ENCODE measurements around the gene KLHL30. TPM values are rescaled to one million over a fixed set of nuclear protein-coding genes. Genes with fewer than 3 reads are reported as not detected.
A peak's percentile ranks its signal among the peaks of the same experiment; 100 is the strongest.

Gene KLHL30
- total and polyA plus RNA-seq, 2 donors (not counting 1 experiment from before 2014, with no cell fraction given) = 1.2 to 1.6 TPM

DNA sequence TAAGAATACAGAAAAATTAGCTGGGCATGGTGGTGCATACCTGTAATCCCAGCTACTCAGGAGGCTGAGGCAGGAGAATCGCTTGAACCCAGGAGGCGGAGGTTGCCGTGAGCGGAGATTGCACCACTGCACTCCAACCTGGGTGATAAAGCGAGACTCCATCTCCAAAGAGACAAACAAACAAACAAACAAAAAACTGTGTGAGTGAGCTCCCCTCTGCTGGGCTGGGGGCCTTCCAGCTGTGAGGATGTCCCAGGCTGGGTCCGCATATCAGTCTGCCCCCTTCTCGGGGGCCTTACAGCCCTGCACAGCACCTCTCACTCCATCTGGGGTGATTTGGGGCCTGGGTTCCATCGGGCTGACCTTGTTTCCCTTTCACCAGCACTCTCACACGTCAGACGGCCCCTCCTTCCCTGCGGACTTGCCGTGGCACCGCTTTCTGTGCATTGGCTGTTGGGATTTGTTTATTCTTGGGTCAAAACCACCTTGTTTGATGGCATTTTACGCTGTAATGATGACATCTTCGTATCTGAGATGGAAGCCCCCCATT is 2.8 kb upstream of the KLHL30 start:
- no peak overlapping the region for H3K27ac ChIP-seq (ENCODE audit: insufficient read depth, low read length)
- H3K9me3 ChIP-seq (ENCODE audit: control insufficient read depth, insufficient read depth, low read depth, low read length) = no peaks in the 10 kb centered on the region
- DNase-seq (ENCODE audit: low read depth in 2 of 2) = no peak
- H3K9ac ChIP-seq (ENCODE audit: insufficient read depth, low read length) = no peak overlapping the region
- H3K79me2 ChIP-seq (ENCODE audit: control insufficient read depth, insufficient read depth, low read length) = no peaks in the 10 kb centered on the region
- H4K20me1 ChIP-seq (ENCODE audit: control insufficient read depth, extremely low read depth, insufficient read depth, low read length) = no peaks in the 10 kb centered on the region
- H3K27me3 ChIP-seq (ENCODE audit: control insufficient read depth, insufficient read depth, low read length) = no peaks in the 10 kb centered on the region
- peaks cover 8% of the 10 kb centered on the region for H3K4me1 ChIP-seq (ENCODE audit: control insufficient read depth, extremely low read depth, insufficient read depth, low read length)
- H3K36me3 ChIP-seq (ENCODE audit: control insufficient read depth, insufficient read depth, low read length) = no peaks in the 10 kb centered on the region
- no peak for TF ChIP-seq EZH2 (IDR thresholded peaks at IDR 0.05; ENCODE audit: low read length, missing control alignments)
- TF ChIP-seq, protein P1, sequence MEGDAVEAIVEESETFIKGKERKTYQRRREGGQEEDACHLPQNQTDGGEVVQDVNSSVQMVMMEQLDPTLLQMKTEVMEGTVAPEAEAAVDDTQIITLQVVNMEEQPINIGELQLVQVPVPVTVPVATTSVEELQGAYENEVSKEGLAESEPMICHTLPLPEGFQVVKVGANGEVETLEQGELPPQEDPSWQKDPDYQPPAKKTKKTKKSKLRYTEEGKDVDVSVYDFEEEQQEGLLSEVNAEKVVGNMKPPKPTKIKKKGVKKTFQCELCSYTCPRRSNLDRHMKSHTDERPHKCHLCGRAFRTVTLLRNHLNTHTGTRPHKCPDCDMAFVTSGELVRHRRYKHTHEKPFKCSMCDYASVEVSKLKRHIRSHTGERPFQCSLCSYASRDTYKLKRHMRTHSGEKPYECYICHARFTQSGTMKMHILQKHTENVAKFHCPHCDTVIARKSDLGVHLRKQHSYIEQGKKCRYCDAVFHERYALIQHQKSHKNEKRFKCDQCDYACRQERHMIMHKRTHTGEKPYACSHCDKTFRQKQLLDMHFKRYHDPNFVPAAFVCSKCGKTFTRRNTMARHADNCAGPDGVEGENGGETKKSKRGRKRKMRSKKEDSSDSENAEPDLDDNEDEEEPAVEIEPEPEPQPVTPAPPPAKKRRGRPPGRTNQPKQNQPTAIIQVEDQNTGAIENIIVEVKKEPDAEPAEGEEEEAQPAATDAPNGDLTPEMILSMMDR (conservative IDR thresholded peaks at IDR 0.05 in 1 of 2, IDR thresholded peaks at IDR 0.05 in 1 of 2; ENCODE audit: low read depth in 1 of 2, low read length in 2 of 2) = no peak
- H3K4me3 ChIP-seq (replicated peaks in 1 of 4; ENCODE audit: control extremely low read depth in 1 of 4, insufficient read depth in 1 of 4, low read depth in 3 of 4, low read length in 4 of 4) = no peak overlapping the region
- no peak overlapping the region for H3K4me2 ChIP-seq (ENCODE audit: extremely low read depth, insufficient read depth, low read length)
- no peak overlapping the region for H2AFZ ChIP-seq (ENCODE audit: low read length)

DNA sequence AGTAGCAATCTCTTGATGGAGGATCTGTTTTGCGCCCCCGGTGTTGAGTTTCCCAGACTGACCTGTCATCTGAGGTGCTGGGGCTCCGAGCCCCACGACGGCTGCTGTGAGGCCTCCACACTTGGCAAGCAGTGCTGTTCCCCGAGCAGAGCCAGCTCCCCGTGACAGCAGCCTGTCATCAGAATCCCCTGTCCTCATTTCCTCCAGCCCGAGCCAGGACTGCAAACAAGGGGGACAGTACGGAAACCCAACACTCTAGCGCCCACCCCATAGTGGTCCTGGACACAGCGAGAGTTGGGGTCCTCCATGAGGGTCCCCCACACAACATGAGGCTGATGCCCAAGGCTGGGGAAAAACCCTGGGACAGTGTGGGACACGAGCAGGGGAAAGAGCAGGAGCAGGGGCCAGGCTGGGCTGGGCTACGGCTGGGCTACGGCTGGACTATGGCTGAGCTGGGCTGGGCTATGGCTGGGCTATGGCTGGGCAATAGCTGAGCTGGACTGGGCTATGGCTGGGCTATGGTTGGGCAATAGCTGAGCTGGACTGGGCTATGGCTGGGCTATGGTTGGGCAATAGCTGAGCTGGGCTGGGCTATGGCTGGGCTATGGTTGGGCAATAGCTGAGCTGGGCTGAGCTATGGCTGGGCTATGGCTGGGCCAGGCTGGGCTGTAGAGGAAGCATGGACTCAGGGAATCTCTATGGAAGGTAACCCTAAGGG is 1.5 kb upstream of the KLHL30 start:
- Histone ChIP-seq H3K9ac (ENCODE audit: insufficient read depth, low read length) (no peak overlapping the region), H3K27ac (ENCODE audit: insufficient read depth, low read length) (no peak overlapping the region), H4K20me1 (ENCODE audit: control insufficient read depth, extremely low read depth, insufficient read depth, low read length) (no peaks in the 10 kb centered on the region), H3K4me3 (replicated peaks in 1 of 4; ENCODE audit: control extremely low read depth in 1 of 4, insufficient read depth in 1 of 4, low read depth in 3 of 4, low read length in 4 of 4) (peak overlapping the region in 1 of 4 experiments; percentile 27), H3K9me3 (ENCODE audit: control insufficient read depth, insufficient read depth, low read depth, low read length) (no peaks in the 10 kb centered on the region), H3K4me1 (ENCODE audit: control insufficient read depth, extremely low read depth, insufficient read depth, low read length) (peaks cover 12% of the 10 kb centered on the region), H3K4me2 (ENCODE audit: extremely low read depth, insufficient read depth, low read length) (peak overlapping the region; percentile 33), H3K27me3 (ENCODE audit: control insufficient read depth, insufficient read depth, low read length) (no peaks in the 10 kb centered on the region), H3K36me3 (ENCODE audit: control insufficient read depth, insufficient read depth, low read length) (no peaks in the 10 kb centered on the region), H3K79me2 (ENCODE audit: control insufficient read depth, insufficient read depth, low read length) (no peaks in the 10 kb centered on the region), H2AFZ (ENCODE audit: low read length) (peak overlapping the region; percentile 54)
- peak; percentile 9 to 89 for DNase-seq (ENCODE audit: low read depth in 2 of 2)
- no peak for TF ChIP-seq EZH2 (IDR thresholded peaks at IDR 0.05; ENCODE audit: low read length, missing control alignments)
- TF ChIP-seq, protein P1 (conservative IDR thresholded peaks at IDR 0.05 in 1 of 2, IDR thresholded peaks at IDR 0.05 in 1 of 2; ENCODE audit: low read depth in 1 of 2, low read length in 2 of 2) = no peak

DNA sequence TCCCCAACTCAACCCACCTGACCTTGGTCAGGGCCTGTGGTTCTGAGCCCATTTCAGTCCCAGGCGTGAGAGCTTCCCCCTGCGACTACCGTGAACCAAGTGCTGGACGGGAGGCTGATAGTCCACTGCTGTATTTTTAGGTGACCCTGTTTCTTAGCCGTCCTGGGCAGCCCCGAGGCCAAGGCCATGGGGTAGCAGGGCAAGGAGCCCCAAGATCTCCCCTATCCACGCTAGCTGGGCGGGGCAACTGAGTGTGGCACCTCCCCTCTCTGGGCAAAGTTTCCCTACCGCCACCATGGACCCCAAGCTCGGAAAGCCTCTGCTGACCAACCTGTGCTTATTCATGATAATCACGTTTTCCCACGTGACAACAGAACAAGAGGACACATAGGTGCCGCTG is 583 bp upstream of the KLHL30 start:
- H3K4me3 ChIP-seq (replicated peaks in 1 of 4; ENCODE audit: control extremely low read depth in 1 of 4, insufficient read depth in 1 of 4, low read depth in 3 of 4, low read length in 4 of 4) = no peak overlapping the region
- H2AFZ ChIP-seq (ENCODE audit: low read length) = no peak overlapping the region
- H4K20me1 ChIP-seq (ENCODE audit: control insufficient read depth, extremely low read depth, insufficient read depth, low read length) = no peaks in the 10 kb centered on the region
- H3K9ac ChIP-seq (ENCODE audit: insufficient read depth, low read length) = no peak overlapping the region
- no peaks in the 10 kb centered on the region for H3K9me3 ChIP-seq (ENCODE audit: control insufficient read depth, insufficient read depth, low read depth, low read length)
- TF ChIP-seq EZH2 (IDR thresholded peaks at IDR 0.05; ENCODE audit: low read length, missing control alignments) = no peak
- TF ChIP-seq, protein P1 (conservative IDR thresholded peaks at IDR 0.05 in 1 of 2, IDR thresholded peaks at IDR 0.05 in 1 of 2; ENCODE audit: low read depth in 1 of 2, low read length in 2 of 2) = no peak
- H3K27me3 ChIP-seq (ENCODE audit: control insufficient read depth, insufficient read depth, low read length) = no peaks in the 10 kb centered on the region
- H3K36me3 ChIP-seq (ENCODE audit: control insufficient read depth, insufficient read depth, low read length) = no peaks in the 10 kb centered on the region
- no peaks in the 10 kb centered on the region for H3K79me2 ChIP-seq (ENCODE audit: control insufficient read depth, insufficient read depth, low read length)
- peaks cover 14% of the 10 kb centered on the region for H3K4me1 ChIP-seq (ENCODE audit: control insufficient read depth, extremely low read depth, insufficient read depth, low read length)
- H3K4me2 ChIP-seq (ENCODE audit: extremely low read depth, insufficient read depth, low read length) = no peak overlapping the region
- no peak for DNase-seq (ENCODE audit: low read depth in 2 of 2)
- no peak overlapping the region for H3K27ac ChIP-seq (ENCODE audit: insufficient read depth, low read length)
